Fibroblast of lung (primary cell): ENCODE data around the gene GDF11. TPM values are rescaled to one million over a fixed set of nuclear protein-coding genes. Genes with fewer than 3 reads are reported as not detected.

Experiments
- DNase-seq, 2 donors: peaks; one replicate each; pipeline versions ENCODE4 v3.0.0 to v3.0.0-alpha.2; 2010; ENCODE audit warnings: low read depth in 2 of 2
- H2AFZ ChIP-seq: 2 replicates; pipeline ENCODE4 v1.5.1; 2012; ENCODE audit warnings: low read length, control low read depth, inconsistent platforms
- H3K27ac ChIP-seq: 2 replicates; pipeline ENCODE4 v1.5.1; 2011; ENCODE audit warnings: low read length, control low read depth; ENCODE audit not compliant: insufficient read depth
- H3K27me3 ChIP-seq: 2 replicates; pipeline ENCODE4 v1.5.1; 2011; ENCODE audit warnings: mild to moderate bottlenecking, low read length; ENCODE audit not compliant: control insufficient read depth, insufficient read depth
- H3K36me3 ChIP-seq: 2 replicates; pipeline ENCODE4 v1.5.1; 2011; ENCODE audit warnings: low read length; ENCODE audit not compliant: control insufficient read depth, insufficient read depth
- H3K4me1 ChIP-seq: 2 replicates; pipeline ENCODE4 v1.5.1; 2011; ENCODE audit warnings: low read length; ENCODE audit not compliant: control insufficient read depth, insufficient read depth; ENCODE audit errors: extremely low read depth
- H3K4me2 ChIP-seq: 2 replicates; pipeline ENCODE4 v1.5.1; 2011; ENCODE audit warnings: low read length, control low read depth; ENCODE audit not compliant: insufficient read depth; ENCODE audit errors: extremely low read depth
- H3K4me3 ChIP-seq, 4 experiments: fragments of 200-600 bp in 1 of 4; sonication (generic) in 1 of 4; replicated peaks in 1 of 4; 2 replicates each; pipeline ENCODE4 v1.5.1; 2011 to 2016; ENCODE audit warnings: low read length in 4 of 4, low read depth in 3 of 4, mild to moderate bottlenecking in 3 of 4, control low read depth in 2 of 4, inconsistent platforms in 1 of 4, mixed read lengths in 1 of 4; ENCODE audit not compliant: insufficient read depth in 1 of 4; ENCODE audit errors: control extremely low read depth in 1 of 4
- H3K79me2 ChIP-seq: 2 replicates; pipeline ENCODE4 v1.5.1; 2012; ENCODE audit warnings: mild to moderate bottlenecking, low read length, inconsistent platforms; ENCODE audit not compliant: control insufficient read depth, insufficient read depth
- H3K9ac ChIP-seq: 2 replicates; pipeline ENCODE4 v1.5.1; 2011; ENCODE audit warnings: mild to moderate bottlenecking, low read length, control low read depth; ENCODE audit not compliant: insufficient read depth
- H3K9me3 ChIP-seq: 2 replicates; pipeline ENCODE4 v1.5.1; 2012; ENCODE audit warnings: low read depth, low read length; ENCODE audit not compliant: control insufficient read depth, insufficient read depth
- H4K20me1 ChIP-seq: 2 replicates; pipeline ENCODE4 v1.5.1; 2011; ENCODE audit warnings: low read length; ENCODE audit not compliant: control insufficient read depth, insufficient read depth; ENCODE audit errors: extremely low read depth
- EZH2 ChIP-seq: IDR thresholded peaks from 2 replicates; pipeline ENCODE4 v1.5.1; 2012; ENCODE audit warnings: low read length, control low read depth, mild to moderate bottlenecking; ENCODE audit errors: missing control alignments
- polyA plus RNA-seq, 2 donors: library from polyadenylated mRNA; depleted of rRNA in 1 of 2; stranded (reverse) in 1 of 2; unstranded in 1 of 2; fragments of >200 nt; gene quantifications; 2 replicates each; pipeline ENCODE4 v1.2.1, GENCODE V29; 2011 to 2012; ENCODE audit warnings: missing spikeins in 1 of 2
- total RNA-seq: library from RNA; depleted of rRNA; stranded (reverse); fragments of >200 nt; gene quantifications from 2 replicates; pipeline ENCODE4 v1.2.1, GENCODE V29; 2014
- TF ChIP-seq, protein P1 (sequence below), 2 donors: IDR thresholded peaks in 1 of 2; conservative IDR thresholded peaks in 1 of 2; 1 replicate in 1 of 2; 2 replicates in 1 of 2; pipeline ENCODE4 v1.5.1; 2011 to 2012; ENCODE audit warnings: low read length in 2 of 2, control low read depth in 1 of 2, inconsistent platforms in 1 of 2, low read depth in 1 of 2, mild to moderate bottlenecking in 1 of 2

GDF11 gene
- total and polyA plus RNA-seq, 2 donors (not counting 1 experiment from before 2014, with no cell fraction given) = 4.3 to 9.4 TPM

DNA sequence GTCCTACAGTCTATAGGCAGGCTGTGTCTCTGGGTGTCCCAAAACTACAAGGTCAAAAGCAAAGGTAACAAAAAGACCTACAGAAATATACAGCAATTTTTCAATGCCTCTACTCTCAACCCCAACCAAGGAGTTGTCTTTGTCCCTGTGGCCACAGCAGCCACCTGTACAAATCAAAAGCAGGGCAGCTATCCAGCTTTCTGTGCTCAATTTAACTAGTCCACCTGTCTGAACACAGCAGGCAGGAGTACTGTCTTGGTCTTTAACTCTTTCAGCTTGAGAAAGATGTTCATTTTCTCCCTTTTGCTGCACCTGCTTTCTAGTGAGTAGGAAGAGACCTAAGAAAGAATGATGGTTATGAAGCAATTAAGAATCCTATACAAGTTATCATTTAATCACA, 19.7 kb downstream of the GDF11 start:
- Histone ChIP-seq H4K20me1 (no peaks in the 10 kb centered on the region), H3K27me3 (no peaks in the 10 kb centered on the region), H2AFZ (no peak overlapping the region), H3K4me2 (no peak overlapping the region), H3K36me3 (peaks cover 7% of the 10 kb centered on the region), H3K9ac (no peak overlapping the region), H3K4me1 (no peaks in the 10 kb centered on the region), H3K27ac (no peak overlapping the region), H3K79me2 (peaks cover 1% of the 10 kb centered on the region), H3K9me3 (no peaks in the 10 kb centered on the region), H3K4me3 (no peak overlapping the region)
- no peak for TF ChIP-seq EZH2
- TF ChIP-seq, protein P1, sequence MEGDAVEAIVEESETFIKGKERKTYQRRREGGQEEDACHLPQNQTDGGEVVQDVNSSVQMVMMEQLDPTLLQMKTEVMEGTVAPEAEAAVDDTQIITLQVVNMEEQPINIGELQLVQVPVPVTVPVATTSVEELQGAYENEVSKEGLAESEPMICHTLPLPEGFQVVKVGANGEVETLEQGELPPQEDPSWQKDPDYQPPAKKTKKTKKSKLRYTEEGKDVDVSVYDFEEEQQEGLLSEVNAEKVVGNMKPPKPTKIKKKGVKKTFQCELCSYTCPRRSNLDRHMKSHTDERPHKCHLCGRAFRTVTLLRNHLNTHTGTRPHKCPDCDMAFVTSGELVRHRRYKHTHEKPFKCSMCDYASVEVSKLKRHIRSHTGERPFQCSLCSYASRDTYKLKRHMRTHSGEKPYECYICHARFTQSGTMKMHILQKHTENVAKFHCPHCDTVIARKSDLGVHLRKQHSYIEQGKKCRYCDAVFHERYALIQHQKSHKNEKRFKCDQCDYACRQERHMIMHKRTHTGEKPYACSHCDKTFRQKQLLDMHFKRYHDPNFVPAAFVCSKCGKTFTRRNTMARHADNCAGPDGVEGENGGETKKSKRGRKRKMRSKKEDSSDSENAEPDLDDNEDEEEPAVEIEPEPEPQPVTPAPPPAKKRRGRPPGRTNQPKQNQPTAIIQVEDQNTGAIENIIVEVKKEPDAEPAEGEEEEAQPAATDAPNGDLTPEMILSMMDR (conservative IDR thresholded peaks at IDR 0.05 in 1 of 2, IDR thresholded peaks at IDR 0.05 in 1 of 2; ENCODE audit: low read depth in 1 of 2, low read length in 2 of 2) = no peak
- DNase-seq = no peak

DNA sequence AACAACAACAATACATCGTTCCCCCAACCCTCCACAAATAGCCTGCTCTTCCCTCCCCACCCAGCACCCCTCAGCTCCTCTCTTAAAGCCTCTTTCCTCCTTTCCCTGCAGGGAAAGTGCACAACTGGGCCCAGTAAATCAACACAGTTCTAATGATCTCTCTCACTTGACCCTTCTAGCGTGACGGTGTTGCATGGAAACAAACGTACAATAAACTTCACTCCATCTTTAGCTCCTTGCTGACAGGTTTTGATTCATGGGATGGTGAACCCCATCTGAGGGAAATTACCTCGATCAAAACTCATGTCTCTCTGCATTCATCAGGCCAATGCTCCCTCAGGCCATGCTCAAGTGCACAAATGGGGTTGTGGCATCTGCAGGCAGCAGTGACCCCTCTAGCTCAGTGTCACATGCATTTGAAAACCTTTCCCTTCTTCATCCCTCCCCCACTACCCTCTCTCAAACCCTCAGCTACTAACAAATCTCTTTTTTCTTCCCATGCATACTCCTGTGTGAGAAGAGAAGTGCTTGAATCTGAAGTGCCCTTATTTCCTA, 22.9 kb downstream of the GDF11 start:
- Histone ChIP-seq H2AFZ (no peak overlapping the region), H3K4me2 (no peak overlapping the region), H4K20me1 (no peaks in the 10 kb centered on the region), H3K4me1 (no peaks in the 10 kb centered on the region), H3K36me3 (no peaks in the 10 kb centered on the region), H3K9me3 (no peaks in the 10 kb centered on the region), H3K9ac (no peak overlapping the region), H3K27ac (no peak overlapping the region), H3K27me3 (no peaks in the 10 kb centered on the region), H3K4me3 (no peak overlapping the region), H3K79me2 (peaks cover 1% of the 10 kb centered on the region)
- DNase-seq = no peak
- no peak for TF ChIP-seq EZH2
- TF ChIP-seq, protein P1 (conservative IDR thresholded peaks at IDR 0.05 in 1 of 2, IDR thresholded peaks at IDR 0.05 in 1 of 2; ENCODE audit: low read depth in 1 of 2, low read length in 2 of 2) = no peak

DNA sequence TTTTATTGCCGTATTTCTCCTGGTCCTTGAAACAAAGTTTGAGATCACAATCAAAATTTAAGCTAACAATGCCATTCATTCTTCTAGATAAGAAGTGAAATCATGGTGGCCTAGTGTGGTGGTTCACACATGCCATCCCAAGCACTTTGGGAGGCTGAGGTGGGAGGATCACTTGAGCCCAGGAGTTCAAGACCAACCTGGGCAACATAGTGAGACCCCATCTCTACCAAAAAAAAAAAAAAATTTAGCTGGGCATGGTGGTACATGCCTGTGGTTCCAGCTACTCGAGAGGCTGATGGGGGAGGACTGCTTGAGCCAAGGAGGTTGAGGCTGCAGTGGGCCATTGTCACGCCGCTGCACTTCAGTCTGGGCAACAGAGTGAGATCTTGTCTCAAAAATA, 24.2 kb downstream of the GDF11 start:
- Histone ChIP-seq H3K27me3 (no peaks in the 10 kb centered on the region), H3K79me2 (peaks cover 1% of the 10 kb centered on the region), H3K4me2 (no peak overlapping the region), H3K9ac (no peak overlapping the region), H4K20me1 (no peaks in the 10 kb centered on the region), H3K9me3 (no peaks in the 10 kb centered on the region), H2AFZ (no peak overlapping the region), H3K36me3 (no peaks in the 10 kb centered on the region), H3K4me3 (no peak overlapping the region), H3K27ac (no peak overlapping the region), H3K4me1 (no peaks in the 10 kb centered on the region)
- no peak for TF ChIP-seq EZH2
- TF ChIP-seq, protein P1 (conservative IDR thresholded peaks at IDR 0.05 in 1 of 2, IDR thresholded peaks at IDR 0.05 in 1 of 2; ENCODE audit: low read depth in 1 of 2, low read length in 2 of 2) = no peak
- no peak for DNase-seq
